Mucosa of rectum (tissue), 2 donors: ENCODE data around the gene FAM228A.

ENCODE experiments used
- H3K27ac ChIP-seq, 2 donors: one replicate each; pipeline ENCODE4 v1.7.0; 2013; ENCODE audit warnings: inconsistent platforms in 2 of 2, low read depth in 2 of 2, low read length in 2 of 2
- H3K27me3 ChIP-seq, 2 donors: one replicate each; pipeline ENCODE4 v1.7.0; 2013; ENCODE audit warnings: low read length in 2 of 2; ENCODE audit not compliant: control insufficient read depth in 2 of 2, insufficient read depth in 2 of 2
- H3K36me3 ChIP-seq, 2 donors: one replicate each; pipeline ENCODE4 v1.7.0; 2013; ENCODE audit warnings: low read length in 2 of 2; ENCODE audit not compliant: control insufficient read depth in 2 of 2, insufficient read depth in 2 of 2
- H3K4me1 ChIP-seq, 2 donors: one replicate each; pipeline ENCODE4 v1.7.0; 2013; ENCODE audit warnings: low read length in 2 of 2, mild to moderate bottlenecking in 1 of 2; ENCODE audit not compliant: control insufficient read depth in 2 of 2, insufficient read depth in 2 of 2
- H3K4me3 ChIP-seq, 2 donors: one replicate each; pipeline ENCODE4 v1.7.0; 2013; ENCODE audit warnings: low read length in 2 of 2
- H3K9ac ChIP-seq, 2 donors: one replicate each; pipeline ENCODE4 v1.7.0; 2013; ENCODE audit warnings: low read length in 2 of 2, low read depth in 1 of 2, mild to moderate bottlenecking in 1 of 2
- H3K9me3 ChIP-seq, 2 donors: one replicate each; pipeline ENCODE4 v1.7.0; 2013; ENCODE audit warnings: low read length in 2 of 2; ENCODE audit not compliant: control insufficient read depth in 2 of 2
- donor health status: healthy.
- donor health status: Normal muscosa, but diverticular disease.

Gene FAM228A

DNA sequence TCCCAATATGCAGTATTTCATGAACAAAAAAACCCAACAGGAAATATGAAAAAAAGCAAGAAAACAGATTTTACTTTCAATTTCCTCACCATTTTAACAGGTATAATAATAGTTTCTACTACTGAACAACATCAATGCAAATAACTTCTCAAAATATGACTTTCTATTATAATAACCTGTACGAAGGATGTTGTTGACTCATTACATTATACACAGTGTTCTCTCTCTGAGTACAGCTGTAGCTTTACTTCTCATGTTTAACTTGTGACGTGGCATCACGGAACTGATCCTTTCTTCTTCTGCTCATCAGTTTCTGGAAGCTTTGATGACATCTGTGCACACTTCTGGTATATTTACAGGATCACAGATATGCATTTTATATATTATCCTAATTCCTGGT, 40.0 kb downstream of the FAM228A start:
- no peaks in the 10 kb centered on the region for H3K27me3 ChIP-seq
- peaks cover 44 to 52% of the 10 kb centered on the region in 2 donors for H3K36me3 ChIP-seq
- H3K4me1 ChIP-seq: no peaks in the 10 kb centered on the region
- H3K27ac ChIP-seq: no peak overlapping the region
- H3K9ac ChIP-seq: no peak overlapping the region
- H3K9me3 ChIP-seq: no peaks in the 10 kb centered on the region
- H3K4me3 ChIP-seq: no peak overlapping the region

DNA sequence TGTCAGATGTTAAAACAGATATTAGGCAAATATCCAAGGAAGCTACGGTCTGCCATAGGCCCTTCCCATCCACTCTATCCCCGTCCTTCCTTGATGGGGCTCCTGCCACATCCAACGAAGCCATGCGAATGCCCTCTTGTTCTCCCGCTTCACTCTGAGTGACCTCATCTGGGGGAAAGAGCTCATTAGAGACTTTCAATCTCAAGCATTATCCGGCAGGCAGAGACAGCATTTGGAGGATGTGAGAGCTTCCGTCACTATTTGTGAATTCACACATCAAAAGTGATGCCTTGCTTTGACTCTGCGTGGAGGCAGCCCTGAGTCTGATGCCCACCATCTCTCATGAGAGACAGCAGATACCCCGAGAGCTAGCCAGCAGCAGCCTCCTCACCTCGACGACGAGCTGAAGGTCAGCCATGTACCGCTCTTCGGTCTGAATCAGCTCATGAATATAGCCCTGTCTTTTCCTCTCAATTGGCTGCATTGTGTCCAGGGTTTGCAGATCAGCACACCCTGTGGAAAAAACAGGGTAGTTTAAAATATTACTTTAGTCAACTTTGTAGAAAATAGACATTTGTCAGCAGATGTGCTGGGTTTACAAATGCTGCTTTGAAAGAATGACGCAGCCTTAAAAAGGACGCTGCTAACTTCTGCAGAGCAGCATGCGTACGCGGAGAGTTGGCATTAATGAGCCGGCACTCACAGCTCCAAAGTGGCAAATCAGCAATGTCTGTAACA, 45.9 kb downstream of the FAM228A start:
- Histone ChIP-seq H3K27ac (no peak overlapping the region), H3K9ac (no peak overlapping the region), H3K27me3 (no peaks in the 10 kb centered on the region), H3K36me3 (peaks cover 25 to 39% of the 10 kb centered on the region in 2 donors), H3K4me3 (no peak overlapping the region), H3K4me1 (no peaks in the 10 kb centered on the region), H3K9me3 (no peaks in the 10 kb centered on the region)

DNA sequence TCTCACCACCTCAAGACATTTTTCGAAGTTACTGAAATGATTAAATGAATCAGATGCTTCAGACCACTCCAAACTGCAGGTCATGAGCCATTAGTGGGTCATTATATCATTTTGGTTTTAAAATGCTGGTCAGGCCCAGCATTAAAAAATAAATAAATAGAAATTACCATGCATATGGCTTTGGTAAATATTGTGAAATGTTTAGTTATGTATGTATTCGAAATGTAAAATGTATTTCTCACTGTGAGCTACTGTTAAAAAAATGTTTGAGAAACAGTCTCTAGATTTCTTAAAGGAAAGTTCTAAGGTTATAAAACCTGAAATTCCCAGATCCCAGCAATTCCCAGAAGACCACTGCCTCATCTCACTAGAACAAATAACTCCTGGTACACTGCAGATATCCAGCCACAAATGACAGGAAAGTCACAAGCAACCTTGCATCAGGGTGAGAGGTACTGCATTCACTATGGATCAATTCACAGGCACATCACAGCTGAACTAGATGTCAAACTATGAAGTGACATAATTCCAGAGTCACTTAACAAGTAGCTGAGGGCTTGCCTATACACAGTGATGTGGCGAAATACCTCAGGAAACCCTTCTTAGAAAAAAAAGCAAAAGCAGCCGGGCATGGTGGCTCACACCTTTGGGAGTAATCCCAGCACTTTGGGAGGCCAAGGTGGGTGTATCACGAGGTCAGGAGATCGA, 46.6 kb downstream of the FAM228A start:
- no peak overlapping the region for H3K9ac ChIP-seq
- no peaks in the 10 kb centered on the region for H3K4me1 ChIP-seq
- peaks cover 22 to 37% of the 10 kb centered on the region in 2 donors for H3K36me3 ChIP-seq

DNA sequence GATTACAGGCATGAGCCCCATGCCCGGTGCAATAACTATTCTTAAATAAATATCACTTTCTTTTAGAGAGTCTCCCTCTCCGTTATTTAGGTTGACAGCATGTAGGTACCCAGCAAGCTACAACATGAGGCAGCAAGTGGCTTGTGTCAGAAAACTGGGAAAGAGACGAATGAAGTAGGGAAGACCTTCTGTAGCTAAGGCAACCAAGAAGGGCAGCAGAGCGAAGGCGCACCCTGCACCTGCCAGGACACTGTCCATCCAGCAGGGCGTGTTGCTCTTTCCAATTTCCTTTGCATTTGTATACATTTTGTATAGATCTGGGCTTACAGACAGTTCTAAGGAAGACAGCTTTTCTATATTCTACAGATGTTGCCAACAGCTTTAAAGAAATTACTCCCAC, 48.1 kb downstream of the FAM228A start:
- H3K4me1 ChIP-seq: no peaks in the 10 kb centered on the region
- H3K36me3 ChIP-seq: peaks cover 18 to 28% of the 10 kb centered on the region in 2 donors
- no peak overlapping the region for H3K27ac ChIP-seq
- no peaks in the 10 kb centered on the region for H3K27me3 ChIP-seq
- H3K9ac ChIP-seq: no peak overlapping the region
- H3K9me3 ChIP-seq: no peaks in the 10 kb centered on the region
- no peak overlapping the region for H3K4me3 ChIP-seq

More for the DNA sequence above, 46.6 kb downstream of the FAM228A start:
- no peak overlapping the region for H3K4me3 ChIP-seq
- H3K27ac ChIP-seq: no peak overlapping the region
- H3K9me3 ChIP-seq: no peaks in the 10 kb centered on the region
- H3K27me3 ChIP-seq: no peaks in the 10 kb centered on the region

DNA sequence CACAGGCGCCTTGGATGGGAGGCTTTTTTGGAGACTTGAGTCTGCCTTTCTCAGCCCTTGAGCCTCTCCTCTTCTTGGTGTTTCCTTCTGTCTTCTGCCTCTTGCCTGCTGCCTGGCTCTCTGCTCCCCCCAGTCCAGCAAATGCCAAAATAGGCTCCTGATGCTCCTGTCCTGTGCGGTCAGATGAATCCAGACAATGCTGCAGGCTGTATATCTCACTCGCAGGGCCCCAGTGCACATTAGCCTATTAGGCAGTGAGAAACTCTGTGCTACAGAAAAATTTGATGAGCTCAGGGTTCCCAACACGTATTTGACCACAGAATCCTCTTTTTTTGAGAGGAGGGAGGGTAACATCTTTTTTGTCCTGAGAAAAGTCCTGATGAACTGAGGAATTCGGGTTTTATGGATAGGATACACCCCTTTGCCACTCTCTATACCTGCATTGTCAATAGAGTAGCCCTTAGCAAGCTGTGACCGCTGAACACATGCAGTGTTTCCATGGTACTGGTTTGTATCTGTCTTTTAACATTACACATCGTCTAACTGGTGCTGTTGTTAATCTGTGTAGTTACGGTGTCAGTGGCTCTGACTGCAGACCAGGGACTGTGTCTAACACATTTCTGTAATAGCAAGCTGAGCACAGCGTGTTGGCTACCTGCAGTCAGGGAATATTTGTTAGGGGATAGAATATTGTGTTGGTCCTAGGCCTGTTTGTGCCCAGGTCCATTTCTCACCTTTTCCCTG, 50.8 kb downstream of the FAM228A start:
- Histone ChIP-seq H3K4me3 (no peak overlapping the region), H3K27ac (no peak overlapping the region), H3K9ac (no peak overlapping the region), H3K4me1 (no peaks in the 10 kb centered on the region), H3K36me3 (peaks cover 2 to 13% of the 10 kb centered on the region in 2 donors), H3K27me3 (no peaks in the 10 kb centered on the region), H3K9me3 (no peaks in the 10 kb centered on the region)

DNA sequence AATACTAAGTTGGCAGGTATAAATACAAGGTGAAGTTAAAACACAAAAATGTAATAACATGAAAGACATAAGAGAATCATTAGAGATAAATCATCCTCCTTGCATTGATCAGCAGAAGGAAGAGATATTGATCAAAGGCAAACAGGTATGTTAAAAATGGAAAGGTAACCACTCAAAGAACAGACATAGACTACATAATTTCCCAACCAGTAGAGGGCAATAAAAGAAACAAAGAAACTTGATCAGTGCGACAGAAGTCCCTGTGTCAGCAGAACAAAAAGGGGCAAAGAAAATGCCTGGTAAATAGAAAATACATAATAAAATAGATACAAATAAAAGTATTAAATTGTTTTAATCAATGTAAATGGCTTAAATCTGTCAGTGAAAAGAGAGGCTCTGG, 53.6 kb downstream of the FAM228A start:
- Histone ChIP-seq H3K9ac (no peak overlapping the region), H3K4me3 (no peak overlapping the region), H3K36me3 (peaks cover 0 to 10% of the 10 kb centered on the region in 2 donors), H3K9me3 (no peaks in the 10 kb centered on the region), H3K27me3 (no peaks in the 10 kb centered on the region), H3K27ac (no peak overlapping the region), H3K4me1 (no peaks in the 10 kb centered on the region)

DNA sequence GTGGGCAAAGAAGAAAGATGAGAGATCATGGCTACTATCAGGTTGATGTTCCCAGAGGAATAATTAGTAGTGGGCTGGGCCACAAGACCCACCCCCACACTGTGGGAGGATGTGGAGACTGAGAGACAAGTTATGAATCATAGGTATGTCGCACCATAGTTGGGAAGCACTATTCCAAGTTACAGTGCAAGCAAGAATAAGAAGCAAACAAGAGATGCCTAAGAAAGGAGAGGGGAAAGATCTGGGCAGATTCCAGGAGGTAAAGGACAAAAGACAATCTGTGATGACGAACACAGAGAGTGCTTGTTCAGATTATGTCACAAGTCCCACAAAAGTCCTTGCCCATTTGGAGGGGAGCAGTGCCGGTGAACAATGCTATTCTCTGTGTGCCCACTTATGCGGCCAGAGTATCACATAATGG, 56.6 kb downstream of the FAM228A start:
- Histone ChIP-seq H3K9ac (no peak overlapping the region), H3K4me1 (no peaks in the 10 kb centered on the region), H3K36me3 (peaks cover 0 to 2% of the 10 kb centered on the region in 2 donors), H3K27me3 (no peaks in the 10 kb centered on the region), H3K9me3 (no peaks in the 10 kb centered on the region), H3K27ac (no peak overlapping the region), H3K4me3 (no peak overlapping the region)

DNA sequence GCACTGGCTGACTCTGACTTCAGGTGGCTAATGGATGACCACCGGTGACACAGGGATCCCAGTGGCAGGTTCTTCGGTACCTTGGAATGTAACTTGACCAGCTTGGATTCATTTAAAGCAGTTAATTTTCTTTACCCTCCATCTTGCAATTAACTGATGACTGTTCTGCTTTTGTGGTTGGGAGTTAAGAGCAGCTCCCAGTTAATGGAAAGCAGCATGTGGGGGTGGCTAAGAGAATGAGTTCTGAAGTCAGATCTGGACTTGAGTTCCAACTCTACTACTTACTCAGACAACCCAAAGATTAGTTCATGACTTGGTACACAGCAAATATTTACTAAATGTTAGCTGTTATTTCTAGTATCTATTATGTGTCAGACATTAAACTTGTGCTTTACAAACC, 58.5 kb downstream of the FAM228A start:
- no peak overlapping the region for H3K9ac ChIP-seq
- H3K4me3 ChIP-seq: no peak overlapping the region
- H3K36me3 ChIP-seq: peaks cover 0 to 5% of the 10 kb centered on the region in 2 donors
- no peaks in the 10 kb centered on the region for H3K9me3 ChIP-seq
- no peaks in the 10 kb centered on the region for H3K4me1 ChIP-seq
- no peaks in the 10 kb centered on the region for H3K27me3 ChIP-seq
- H3K27ac ChIP-seq: no peak overlapping the region

DNA sequence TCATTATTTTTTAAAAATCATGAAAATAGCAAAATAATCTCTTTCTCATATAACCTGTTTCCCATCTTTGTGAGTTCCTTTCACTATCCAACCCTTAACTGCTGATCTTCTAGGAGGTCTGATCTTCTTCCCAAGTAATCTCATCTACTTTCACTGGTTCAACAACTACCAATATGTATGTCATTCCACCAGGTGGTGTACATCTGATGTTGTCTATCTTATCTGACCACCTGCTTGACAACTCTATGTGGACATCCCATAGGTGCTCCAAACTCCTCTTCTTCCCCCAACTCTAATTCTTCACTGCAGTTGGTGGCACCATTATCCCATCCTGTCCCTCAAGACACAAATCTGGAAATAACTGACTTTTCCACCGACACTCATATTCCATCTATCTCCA, 62.5 kb downstream of the FAM228A start:
- Histone ChIP-seq H3K4me1 (no peaks in the 10 kb centered on the region), H3K36me3 (peaks cover 6 to 12% of the 10 kb centered on the region in 2 donors), H3K27me3 (no peaks in the 10 kb centered on the region)

DNA sequence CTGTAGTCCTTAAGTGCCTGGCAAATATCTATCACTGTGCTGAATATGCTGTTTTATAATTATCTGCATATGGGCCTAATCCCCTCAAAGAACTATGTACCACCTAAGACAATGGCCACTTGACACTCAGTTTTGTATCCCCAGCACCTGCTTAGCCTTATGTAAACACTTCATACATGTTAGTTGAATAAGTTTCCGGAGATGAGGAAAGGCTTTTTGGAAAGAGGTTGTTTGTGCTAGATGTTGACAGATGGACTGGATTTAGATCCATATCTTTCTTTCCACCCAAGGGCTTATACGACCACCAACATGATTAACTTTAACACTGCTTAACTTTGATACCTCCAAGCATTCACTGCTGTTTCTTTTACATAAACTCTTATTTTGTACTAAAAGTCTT, 63.3 kb downstream of the FAM228A start:
- H3K4me3 ChIP-seq: no peak overlapping the region
- H3K27me3 ChIP-seq: no peaks in the 10 kb centered on the region
- no peaks in the 10 kb centered on the region for H3K4me1 ChIP-seq
- no peak overlapping the region for H3K27ac ChIP-seq
- H3K9ac ChIP-seq: no peak overlapping the region
- H3K36me3 ChIP-seq: peaks cover 6 to 9% of the 10 kb centered on the region in 2 donors
- no peaks in the 10 kb centered on the region for H3K9me3 ChIP-seq

More for the DNA sequence above, 62.5 kb downstream of the FAM228A start:
- H3K9me3 ChIP-seq: no peaks in the 10 kb centered on the region
- H3K4me3 ChIP-seq: no peak overlapping the region
- H3K9ac ChIP-seq: no peak overlapping the region
- no peak overlapping the region for H3K27ac ChIP-seq
